GM10248 (cell line): Measurements from ENCODE around the gene FTCD.

ENCODE experiments used
- CTCF ChIA-PET: fragments of 300-600 bp; sonication (Branson Sonifier 250); formaldehyde crosslinking; extraction: SDS; loops from one replicate; lab custom pipeline; 2021; ENCODE audit warnings: antibody characterized with exemption; lab: Yijun Ruan, JAX
- POLR2A ChIA-PET: fragments of 350-650 bp; sonication (Branson Sonifier 250); formaldehyde crosslinking; extraction: SDS; loops from one replicate; lab custom pipeline; 2020; ENCODE audit warnings: antibody characterized with exemption; lab: Yijun Ruan, JAX
- DNase-seq: peaks from one replicate; pipeline ENCODE4 v3.0.0; 2012; ENCODE audit errors: extremely low spot score
- CTCF ChIP-seq: IDR thresholded peaks from 2 replicates; pipeline ENCODE4 v1.5.1; 2012; ENCODE audit warnings: mild to moderate bottlenecking, low read depth; ENCODE audit errors: extremely low read depth, missing control alignments, control extremely low read depth

The FTCD gene

GRCh38 chr21:46191686-46192575 is 36.6 kb upstream of the FTCD start:
- POLR2A ChIA-PET = no interaction called here
- DNase-seq = no peak
- no peak for TF ChIP-seq CTCF
- CTCF ChIA-PET = interaction anchor here (0.8 to 1.0 kb wide), 2 partner anchors 23 to 33 kb away, joined by 3 read pairs; no protein-coding TSS in a partner anchor

DNA sequence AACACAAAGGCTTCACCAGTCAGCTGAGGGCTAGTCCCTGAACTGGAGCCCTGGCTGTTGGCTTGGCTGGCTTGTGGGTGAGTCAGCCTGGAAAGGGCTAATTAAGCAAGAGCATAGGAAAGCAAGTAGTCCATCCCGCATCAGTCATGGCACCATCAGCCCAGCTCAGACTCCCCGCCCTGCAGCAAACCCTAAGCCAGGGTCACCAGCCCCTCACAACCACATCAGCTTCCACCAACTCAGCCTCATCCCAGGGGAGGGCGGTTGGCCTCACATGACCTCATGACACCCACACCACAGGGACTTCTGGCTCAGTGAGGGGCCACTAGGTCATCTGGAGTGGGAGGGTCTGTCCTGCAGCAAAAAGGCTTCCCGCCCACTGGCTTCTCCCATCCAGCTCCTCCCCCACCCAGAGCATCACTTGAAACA is 35.9 kb upstream of the FTCD start:
- no peak for TF ChIP-seq CTCF
- POLR2A ChIA-PET = no interaction called here
- DNase-seq = no peak
- CTCF ChIA-PET = interaction anchor here (0.8 to 1.0 kb wide), 2 partner anchors 23 to 34 kb away, joined by 3 read pairs; no protein-coding TSS in a partner anchor

GRCh38 chr21:46190491-46191131 is 35.2 kb upstream of the FTCD start:
- no peak for DNase-seq
- ChIA-PET POLR2A (interaction anchor here (0.8 kb wide), 1 partner anchor 201 kb away, joined by 3 read pairs; no protein-coding TSS in a partner anchor), CTCF (interaction anchor here (0.7 to 0.8 kb wide), 2 partner anchors 29 to 34 kb away, joined by 3 to 4 read pairs; no protein-coding TSS in a partner anchor)
- no peak for TF ChIP-seq CTCF

GRCh38 chr21:46189959-46190490 is 34.6 kb upstream of the FTCD start:
- ChIA-PET POLR2A (interaction anchor here (0.8 kb wide), 1 partner anchor 201 kb away, joined by 3 read pairs; no protein-coding TSS in a partner anchor), CTCF (interaction anchor here (0.7 kb wide), 1 partner anchor 30 kb away, joined by 4 read pairs; no protein-coding TSS in a partner anchor)
- no peak for TF ChIP-seq CTCF
- DNase-seq = no peak

DNA sequence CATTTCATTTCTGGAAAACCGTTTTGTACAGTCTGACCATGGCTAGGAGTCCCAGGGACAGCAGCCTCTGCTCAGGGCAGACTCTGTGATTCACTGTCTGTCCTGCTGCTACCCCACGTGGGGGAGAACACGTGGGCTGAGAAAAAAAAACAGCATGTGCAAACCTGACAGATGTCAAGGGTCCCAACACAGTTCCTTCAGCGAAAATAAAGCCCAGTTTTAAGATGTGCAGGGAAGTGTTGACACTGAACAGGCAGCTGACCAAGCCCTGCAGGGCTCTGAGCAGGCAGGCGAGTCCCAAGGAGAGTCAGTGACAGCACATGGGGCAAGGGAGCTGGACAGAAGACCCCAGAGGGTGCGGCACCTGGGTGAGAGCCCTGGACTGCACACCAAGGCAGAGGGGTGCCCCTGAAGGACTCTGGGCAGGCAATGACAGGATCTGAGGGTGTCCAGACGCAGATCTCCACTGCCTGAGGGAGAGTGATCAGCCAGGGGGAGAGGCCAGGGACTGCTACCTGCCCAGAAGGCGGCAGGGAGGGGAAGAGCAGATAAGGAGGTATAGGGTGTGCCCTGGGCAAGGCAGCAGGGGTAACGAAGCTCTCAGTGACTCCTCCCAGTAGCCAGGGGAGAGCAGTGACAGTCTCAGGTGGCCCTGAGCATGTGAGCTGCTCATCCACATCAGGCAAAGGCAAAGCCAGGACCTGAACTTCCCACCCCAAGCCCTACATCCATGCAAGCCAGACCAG is 34.0 kb upstream of the FTCD start:
- no peak for DNase-seq
- ChIA-PET POLR2A (no interaction called here), CTCF (interaction anchor here (0.7 kb wide), 1 partner anchor 31 kb away, joined by 4 read pairs; no protein-coding TSS in a partner anchor)
- no peak for TF ChIP-seq CTCF
